GM12878 (cell line): ENCODE measurements around the gene LSMEM2. TPM values are rescaled to one million over a fixed set of nuclear protein-coding genes. Genes with fewer than 3 reads are reported as not detected.

ENCODE experiments used
- BCL3 ChIP-seq: IDR thresholded peaks from 2 replicates; pipeline ENCODE4 v1.6.1; 2011; ENCODE audit warnings: borderline replicate concordance, low read depth, mild to moderate bottlenecking, moderate library complexity, low read length; ENCODE audit not compliant: insufficient read depth, poor library complexity, severe bottlenecking
- EGR1 ChIP-seq, 2 experiments: IDR thresholded peaks; 1 replicate in 1 of 2; 2 replicates in 1 of 2; pipeline ENCODE4 v1.6.1; 2011 to 2012; ENCODE audit warnings: low read depth in 2 of 2, low read length in 2 of 2, borderline replicate concordance in 1 of 2, mild to moderate bottlenecking in 1 of 2, moderate library complexity in 1 of 2
- IKZF2 ChIP-seq, 2 experiments: fragments of 450-650 bp; IDR thresholded peaks; 2 replicates each; pipeline ENCODE4 v1.6.1; 2017; ENCODE audit warnings: mild to moderate bottlenecking in 2 of 2, moderate library complexity in 2 of 2
- PAX8 ChIP-seq: fragments of 450-650 bp; IDR thresholded peaks from 2 replicates; pipeline ENCODE4 v1.6.1; 2017; ENCODE audit warnings: mild to moderate bottlenecking, moderate library complexity
- POLR2AphosphoS5 ChIP-seq: IDR thresholded peaks from 2 replicates; pipeline ENCODE4 v1.6.1; 2011; ENCODE audit warnings: mild to moderate bottlenecking, low read length, inconsistent platforms
- SPI1 ChIP-seq: IDR thresholded peaks from 2 replicates; pipeline ENCODE4 v1.6.1; 2011; ENCODE audit warnings: low read depth, mild to moderate bottlenecking, low read length, moderate library complexity, borderline replicate concordance; ENCODE audit not compliant: insufficient read depth
- SREBF1 ChIP-seq: IDR thresholded peaks from 2 replicates; pipeline ENCODE4 v1.6.1; 2012; ENCODE audit warnings: mild to moderate bottlenecking, low read length
- STAT3 ChIP-seq: IDR thresholded peaks from 2 replicates; pipeline ENCODE4 v1.6.1; 2011; ENCODE audit warnings: low read depth, low read length, improper control_type of control experiment
- USF1 ChIP-seq: IDR thresholded peaks from 2 replicates; pipeline ENCODE4 v1.6.1; 2011; ENCODE audit warnings: borderline replicate concordance, low read depth, mild to moderate bottlenecking, moderate library complexity, mixed read lengths, low read length; ENCODE audit not compliant: insufficient read depth; ENCODE audit errors: extremely low read length
- WRNIP1 ChIP-seq: IDR thresholded peaks from 2 replicates; pipeline ENCODE4 v1.6.1; 2011; ENCODE audit warnings: low read depth, low read length, improper control_type of control experiment, borderline replicate concordance
- YBX1 ChIP-seq: fragments of 450-650 bp; IDR thresholded peaks from 2 replicates; pipeline ENCODE4 v1.6.1; 2016; ENCODE audit warnings: antibody characterized with exemption
- YY1 ChIP-seq: IDR thresholded peaks from 2 replicates; pipeline ENCODE4 v1.6.1; 2011; ENCODE audit warnings: low read depth, mild to moderate bottlenecking, low read length
- ZBED1 ChIP-seq: IDR thresholded peaks from 2 replicates; pipeline ENCODE4 v1.6.1; 2016; ENCODE audit warnings: borderline replicate concordance
- polyA plus RNA-seq, 11 experiments: library from polyadenylated mRNA; depleted of rRNA in 4 of 11; unstranded in 6 of 11; stranded (reverse) in 5 of 11; fragments of >200 nt; fragmentation: Nextera tagmentation in 4 of 11; fragmentation: Illumina TruSeq in 1 of 11; extraction: Ambion mirVana in 4 of 11; extraction: Trizol in 1 of 11; gene quantifications; 1 replicate in 1 of 11; 2 replicates in 10 of 11; pipeline versions ENCODE4 v1.2.1 to v1.2.3, GENCODE V29; 2011 to 2016; ENCODE audit warnings: inconsistent platforms in 2 of 11, missing spikeins in 2 of 11, low read depth in 1 of 11
- total RNA-seq, 4 experiments: library from RNA; depleted of rRNA in 3 of 4; stranded (reverse); fragments of >200 nt in 3 of 4; fragmentation: Illumina TruSeq in 1 of 4; extraction: Trizol in 1 of 4; gene quantifications; 2 replicates each; pipeline versions ENCODE4 v1.2.1 to v1.2.3, GENCODE V29; 2013 to 2021
- TF ChIP-seq, protein P1 (sequence below): fragments of 450-650 bp; IDR thresholded peaks from 2 replicates; pipeline ENCODE4 v1.6.1; 2018; ENCODE audit warnings: mild to moderate bottlenecking, low read depth, moderate library complexity; ENCODE audit not compliant: partially characterized antibody
- TF ChIP-seq, protein P2 (sequence below), 3 experiments: IDR thresholded peaks in 2 of 3; conservative IDR thresholded peaks in 1 of 3; 2 replicates each; pipeline ENCODE4 v1.5.1; 2011; ENCODE audit warnings: low read depth in 3 of 3, low read length in 3 of 3, mild to moderate bottlenecking in 3 of 3, control low read depth in 2 of 3, moderate library complexity in 2 of 3, inconsistent platforms in 1 of 3, mixed read lengths in 1 of 3; ENCODE audit not compliant: control insufficient read depth in 2 of 3, insufficient read depth in 1 of 3; ENCODE audit errors: extremely low read depth in 1 of 3
- TF ChIP-seq, protein P3 (sequence below): IDR thresholded peaks from 2 replicates; pipeline ENCODE4 v1.6.1; 2012; ENCODE audit warnings: low read depth, low read length, improper control_type of control experiment
- TF ChIP-seq, protein P4 (sequence below): fragments of 450-650 bp; conservative IDR thresholded peaks from 2 replicates; pipeline ENCODE4 v1.6.1; 2017; ENCODE audit warnings: mild to moderate bottlenecking, moderate library complexity

LSMEM2 gene
- total and polyA plus RNA-seq, 10 of the 15 experiments (the other 5 are each of a cell fraction or from before 2014, with no cell fraction given), result 0.17 TPM; not detected in 9

- no peak for TF ChIP-seq POLR2AphosphoS5
- TF ChIP-seq, protein P1, sequence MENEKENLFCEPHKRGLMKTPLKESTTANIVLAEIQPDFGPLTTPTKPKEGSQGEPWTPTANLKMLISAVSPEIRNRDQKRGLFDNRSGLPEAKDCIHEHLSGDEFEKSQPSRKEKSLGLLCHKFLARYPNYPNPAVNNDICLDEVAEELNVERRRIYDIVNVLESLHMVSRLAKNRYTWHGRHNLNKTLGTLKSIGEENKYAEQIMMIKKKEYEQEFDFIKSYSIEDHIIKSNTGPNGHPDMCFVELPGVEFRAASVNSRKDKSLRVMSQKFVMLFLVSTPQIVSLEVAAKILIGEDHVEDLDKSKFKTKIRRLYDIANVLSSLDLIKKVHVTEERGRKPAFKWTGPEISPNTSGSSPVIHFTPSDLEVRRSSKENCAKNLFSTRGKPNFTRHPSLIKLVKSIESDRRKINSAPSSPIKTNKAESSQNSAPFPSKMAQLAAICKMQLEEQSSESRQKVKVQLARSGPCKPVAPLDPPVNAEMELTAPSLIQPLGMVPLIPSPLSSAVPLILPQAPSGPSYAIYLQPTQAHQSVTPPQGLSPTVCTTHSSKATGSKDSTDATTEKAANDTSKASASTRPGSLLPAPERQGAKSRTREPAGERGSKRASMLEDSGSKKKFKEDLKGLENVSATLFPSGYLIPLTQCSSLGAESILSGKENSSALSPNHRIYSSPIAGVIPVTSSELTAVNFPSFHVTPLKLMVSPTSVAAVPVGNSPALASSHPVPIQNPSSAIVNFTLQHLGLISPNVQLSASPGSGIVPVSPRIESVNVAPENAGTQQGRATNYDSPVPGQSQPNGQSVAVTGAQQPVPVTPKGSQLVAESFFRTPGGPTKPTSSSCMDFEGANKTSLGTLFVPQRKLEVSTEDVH, result no peak
- TF ChIP-seq USF1, result no peak
- TF ChIP-seq PAX8, result no peak
- TF ChIP-seq, protein P2, sequence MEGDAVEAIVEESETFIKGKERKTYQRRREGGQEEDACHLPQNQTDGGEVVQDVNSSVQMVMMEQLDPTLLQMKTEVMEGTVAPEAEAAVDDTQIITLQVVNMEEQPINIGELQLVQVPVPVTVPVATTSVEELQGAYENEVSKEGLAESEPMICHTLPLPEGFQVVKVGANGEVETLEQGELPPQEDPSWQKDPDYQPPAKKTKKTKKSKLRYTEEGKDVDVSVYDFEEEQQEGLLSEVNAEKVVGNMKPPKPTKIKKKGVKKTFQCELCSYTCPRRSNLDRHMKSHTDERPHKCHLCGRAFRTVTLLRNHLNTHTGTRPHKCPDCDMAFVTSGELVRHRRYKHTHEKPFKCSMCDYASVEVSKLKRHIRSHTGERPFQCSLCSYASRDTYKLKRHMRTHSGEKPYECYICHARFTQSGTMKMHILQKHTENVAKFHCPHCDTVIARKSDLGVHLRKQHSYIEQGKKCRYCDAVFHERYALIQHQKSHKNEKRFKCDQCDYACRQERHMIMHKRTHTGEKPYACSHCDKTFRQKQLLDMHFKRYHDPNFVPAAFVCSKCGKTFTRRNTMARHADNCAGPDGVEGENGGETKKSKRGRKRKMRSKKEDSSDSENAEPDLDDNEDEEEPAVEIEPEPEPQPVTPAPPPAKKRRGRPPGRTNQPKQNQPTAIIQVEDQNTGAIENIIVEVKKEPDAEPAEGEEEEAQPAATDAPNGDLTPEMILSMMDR (IDR thresholded peaks at IDR 0.05 in 2 of 3, conservative IDR thresholded peaks at IDR 0.05 in 1 of 3; ENCODE audit: control insufficient read depth in 2 of 3, extremely low read depth in 1 of 3, insufficient read depth in 1 of 3, low read depth in 3 of 3, low read length in 3 of 3), result peak; percentile 70 to 80 (median 77)
- TF ChIP-seq SPI1, result no peak
- TF ChIP-seq, protein P3, sequence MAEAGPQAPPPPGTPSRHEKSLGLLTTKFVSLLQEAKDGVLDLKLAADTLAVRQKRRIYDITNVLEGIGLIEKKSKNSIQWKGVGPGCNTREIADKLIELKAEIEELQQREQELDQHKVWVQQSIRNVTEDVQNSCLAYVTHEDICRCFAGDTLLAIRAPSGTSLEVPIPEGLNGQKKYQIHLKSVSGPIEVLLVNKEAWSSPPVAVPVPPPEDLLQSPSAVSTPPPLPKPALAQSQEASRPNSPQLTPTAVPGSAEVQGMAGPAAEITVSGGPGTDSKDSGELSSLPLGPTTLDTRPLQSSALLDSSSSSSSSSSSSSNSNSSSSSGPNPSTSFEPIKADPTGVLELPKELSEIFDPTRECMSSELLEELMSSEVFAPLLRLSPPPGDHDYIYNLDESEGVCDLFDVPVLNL, result no peak
- TF ChIP-seq WRNIP1, result no peak
- peak; percentile 19; the same call in 1 of the 2 replicates for TF ChIP-seq YY1
- no peak for TF ChIP-seq STAT3
- peak in 1 of 2 experiments; percentile 78; a peak in 2 of 3 replicates for TF ChIP-seq EGR1 (IDR thresholded peaks at IDR 0.05; ENCODE audit: borderline replicate concordance in 1 of 2, low read depth in 2 of 2, low read length in 2 of 2)
- TF ChIP-seq IKZF2 (IDR thresholded peaks at IDR 0.05), result peak in 1 of 2 experiments; percentile 31; a peak in 1 of 4 replicates
- TF ChIP-seq YBX1, result no peak
- TF ChIP-seq, protein P4, sequence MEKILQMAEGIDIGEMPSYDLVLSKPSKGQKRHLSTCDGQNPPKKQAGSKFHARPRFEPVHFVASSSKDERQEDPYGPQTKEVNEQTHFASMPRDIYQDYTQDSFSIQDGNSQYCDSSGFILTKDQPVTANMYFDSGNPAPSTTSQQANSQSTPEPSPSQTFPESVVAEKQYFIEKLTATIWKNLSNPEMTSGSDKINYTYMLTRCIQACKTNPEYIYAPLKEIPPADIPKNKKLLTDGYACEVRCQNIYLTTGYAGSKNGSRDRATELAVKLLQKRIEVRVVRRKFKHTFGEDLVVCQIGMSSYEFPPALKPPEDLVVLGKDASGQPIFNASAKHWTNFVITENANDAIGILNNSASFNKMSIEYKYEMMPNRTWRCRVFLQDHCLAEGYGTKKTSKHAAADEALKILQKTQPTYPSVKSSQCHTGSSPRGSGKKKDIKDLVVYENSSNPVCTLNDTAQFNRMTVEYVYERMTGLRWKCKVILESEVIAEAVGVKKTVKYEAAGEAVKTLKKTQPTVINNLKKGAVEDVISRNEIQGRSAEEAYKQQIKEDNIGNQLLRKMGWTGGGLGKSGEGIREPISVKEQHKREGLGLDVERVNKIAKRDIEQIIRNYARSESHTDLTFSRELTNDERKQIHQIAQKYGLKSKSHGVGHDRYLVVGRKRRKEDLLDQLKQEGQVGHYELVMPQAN, result no peak
- no peak for TF ChIP-seq ZBED1
- TF ChIP-seq SREBF1, result no peak
- TF ChIP-seq BCL3, result no peak
Observed at GRCh38 chr3:50274371-50275104, 4.3 kb upstream of the LSMEM2 start (continued).
